ENCODE measurements around the gene SP140.
"Not testable (repeated sequence)": the region's sequence is repeated elsewhere in the genome, so short reads cannot be mapped to it uniquely, and the experiment has no call there.

The SP140 gene

GRCh38 chr2:230308402-230309000 lies 83.0 kb downstream of the SP140 start:
- no peaks in the 10 kb centered on the region for H3K27me3 ChIP-seq (ENCODE audit: control insufficient read depth in 1 of 2, insufficient read depth in 2 of 2, low read length in 2 of 2)
- no peaks in the 10 kb centered on the region for H3K36me3 ChIP-seq (ENCODE audit: control insufficient read depth in 1 of 2, insufficient read depth in 2 of 2, low read length in 2 of 2)
- no peak overlapping the region for H3K9ac ChIP-seq (ENCODE audit: low read depth in 1 of 2, low read length in 2 of 2)

DNA sequence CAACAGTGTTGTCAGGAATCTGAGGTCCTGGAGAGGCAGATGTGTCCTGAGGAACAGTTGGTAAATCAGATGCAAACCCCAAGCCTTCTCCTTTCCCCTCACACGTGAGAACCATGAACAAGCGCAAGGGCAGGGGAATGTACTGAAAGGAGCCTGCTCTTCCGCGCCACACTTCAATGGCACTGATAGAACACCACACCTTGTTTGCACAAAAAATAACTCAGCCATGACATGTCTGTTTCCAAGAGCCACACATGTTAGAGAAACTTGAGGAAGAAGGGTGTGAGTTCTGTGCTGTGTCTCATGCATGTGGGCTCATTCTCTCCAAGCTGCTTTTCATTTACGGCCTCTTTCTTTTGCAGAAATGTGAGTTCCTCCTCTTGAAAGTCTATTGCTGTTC lies 85.3 kb downstream of the SP140 start:
- not testable (repeated sequence) for H3K9ac ChIP-seq (ENCODE audit: low read depth in 1 of 2, low read length in 2 of 2); H3K27me3 ChIP-seq (ENCODE audit: control insufficient read depth in 1 of 2, insufficient read depth in 2 of 2, low read length in 2 of 2); H3K9me3 ChIP-seq (ENCODE audit: control insufficient read depth in 1 of 2, low read length in 2 of 2); H3K27ac ChIP-seq (ENCODE audit: low read depth, low read length); H3K4me3 ChIP-seq (ENCODE audit: low read depth in 1 of 2, low read length in 2 of 2); H3K36me3 ChIP-seq (ENCODE audit: control insufficient read depth in 1 of 2, insufficient read depth in 2 of 2, low read length in 2 of 2); H3K4me1 ChIP-seq (ENCODE audit: control insufficient read depth in 1 of 2, insufficient read depth in 2 of 2, low read length in 2 of 2)

More at GRCh38 chr2:230308402-230309000, 83.0 kb downstream of the SP140 start:
- Histone ChIP-seq H3K9me3 (ENCODE audit: control insufficient read depth in 1 of 2, low read length in 2 of 2) (no peaks in the 10 kb centered on the region), H3K27ac (ENCODE audit: low read depth, low read length) (no peak overlapping the region), H3K4me3 (ENCODE audit: low read depth in 1 of 2, low read length in 2 of 2) (no peak overlapping the region), H3K4me1 (ENCODE audit: control insufficient read depth in 1 of 2, insufficient read depth in 2 of 2, low read length in 2 of 2) (no peaks in the 10 kb centered on the region)

DNA sequence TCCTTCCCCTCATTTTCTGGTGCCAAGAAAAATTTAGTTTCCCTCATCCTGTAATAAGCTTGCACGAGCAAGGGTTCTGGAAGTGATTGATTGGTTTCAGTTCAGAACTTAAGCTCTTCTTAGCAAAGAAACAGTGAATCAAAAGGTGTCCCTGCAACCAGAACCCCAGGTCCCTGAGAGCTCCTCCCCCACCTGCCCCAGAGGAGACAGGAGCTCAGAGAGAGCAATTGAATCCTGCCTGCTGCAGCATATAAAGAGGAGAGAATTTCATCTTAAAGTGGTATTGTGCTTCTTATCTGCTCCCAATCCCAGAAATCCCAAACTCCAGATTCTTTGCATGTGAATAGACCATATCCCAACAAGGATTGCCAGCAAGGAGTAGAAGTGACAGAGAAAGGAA lies 86.1 kb downstream of the SP140 start:
- not testable (repeated sequence) for H3K36me3 ChIP-seq (ENCODE audit: control insufficient read depth in 1 of 2, insufficient read depth in 2 of 2, low read length in 2 of 2); H3K9me3 ChIP-seq (ENCODE audit: control insufficient read depth in 1 of 2, low read length in 2 of 2); H3K4me1 ChIP-seq (ENCODE audit: control insufficient read depth in 1 of 2, insufficient read depth in 2 of 2, low read length in 2 of 2); H3K9ac ChIP-seq (ENCODE audit: low read depth in 1 of 2, low read length in 2 of 2); H3K4me3 ChIP-seq (ENCODE audit: low read depth in 1 of 2, low read length in 2 of 2); H3K27ac ChIP-seq (ENCODE audit: low read depth, low read length); H3K27me3 ChIP-seq (ENCODE audit: control insufficient read depth in 1 of 2, insufficient read depth in 2 of 2, low read length in 2 of 2)

- H3K9me3 ChIP-seq (ENCODE audit: control insufficient read depth in 1 of 2, low read length in 2 of 2) = no peaks in the 10 kb centered on the region
- no peaks in the 10 kb centered on the region for H3K4me1 ChIP-seq (ENCODE audit: control insufficient read depth in 1 of 2, insufficient read depth in 2 of 2, low read length in 2 of 2)
- no peak overlapping the region for H3K27ac ChIP-seq (ENCODE audit: low read depth, low read length)
- no peaks in the 10 kb centered on the region for H3K27me3 ChIP-seq (ENCODE audit: control insufficient read depth in 1 of 2, insufficient read depth in 2 of 2, low read length in 2 of 2)
- no peak overlapping the region for H3K4me3 ChIP-seq (ENCODE audit: low read depth in 1 of 2, low read length in 2 of 2)
- H3K9ac ChIP-seq (ENCODE audit: low read depth in 1 of 2, low read length in 2 of 2) = no peak overlapping the region
- no peaks in the 10 kb centered on the region for H3K36me3 ChIP-seq (ENCODE audit: control insufficient read depth in 1 of 2, insufficient read depth in 2 of 2, low read length in 2 of 2)
These were observed 87.1 kb downstream of the SP140 start for GRCh38 chr2:230312638-230313037.

DNA sequence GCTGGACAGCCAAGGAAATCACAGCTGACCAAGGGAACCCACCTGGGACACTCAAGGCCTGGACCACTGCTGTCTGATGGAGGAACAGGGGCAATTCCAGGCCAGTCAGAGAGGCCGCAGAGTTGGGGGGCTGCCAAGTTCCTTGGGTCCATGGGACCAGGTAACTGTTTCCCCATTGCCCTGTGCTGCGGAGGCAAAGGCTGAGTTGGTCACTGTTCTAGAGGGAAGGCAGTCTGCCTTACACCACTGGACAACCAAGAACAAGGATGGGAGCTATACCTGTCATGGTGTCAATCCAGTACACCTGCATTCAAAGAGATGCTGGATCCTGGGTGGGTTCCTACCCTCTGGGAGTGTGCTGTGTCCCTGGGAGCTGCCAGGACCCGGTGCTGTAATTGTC lies 91.8 kb downstream of the SP140 start:
- no peak overlapping the region for H3K9ac ChIP-seq (ENCODE audit: low read depth in 1 of 2, low read length in 2 of 2)
- H3K9me3 ChIP-seq (ENCODE audit: control insufficient read depth in 1 of 2, low read length in 2 of 2) = no peaks in the 10 kb centered on the region
- no peak overlapping the region for H3K27ac ChIP-seq (ENCODE audit: low read depth, low read length)
- no peaks in the 10 kb centered on the region for H3K36me3 ChIP-seq (ENCODE audit: control insufficient read depth in 1 of 2, insufficient read depth in 2 of 2, low read length in 2 of 2)
- peaks cover 0 to 14% of the 10 kb centered on the region in 2 donors for H3K4me1 ChIP-seq (ENCODE audit: control insufficient read depth in 1 of 2, insufficient read depth in 2 of 2, low read length in 2 of 2)
- H3K4me3 ChIP-seq (ENCODE audit: low read depth in 1 of 2, low read length in 2 of 2) = no peak overlapping the region
- no peaks in the 10 kb centered on the region for H3K27me3 ChIP-seq (ENCODE audit: control insufficient read depth in 1 of 2, insufficient read depth in 2 of 2, low read length in 2 of 2)

- Histone ChIP-seq H3K27ac (ENCODE audit: low read depth, low read length) (no peak overlapping the region), H3K4me1 (ENCODE audit: control insufficient read depth in 1 of 2, insufficient read depth in 2 of 2, low read length in 2 of 2) (peaks cover 0 to 14% of the 10 kb centered on the region in 2 donors), H3K4me3 (ENCODE audit: low read depth in 1 of 2, low read length in 2 of 2) (no peak overlapping the region), H3K36me3 (ENCODE audit: control insufficient read depth in 1 of 2, insufficient read depth in 2 of 2, low read length in 2 of 2) (no peaks in the 10 kb centered on the region), H3K27me3 (ENCODE audit: control insufficient read depth in 1 of 2, insufficient read depth in 2 of 2, low read length in 2 of 2) (no peaks in the 10 kb centered on the region), H3K9ac (ENCODE audit: low read depth in 1 of 2, low read length in 2 of 2) (no peak overlapping the region), H3K9me3 (ENCODE audit: control insufficient read depth in 1 of 2, low read length in 2 of 2) (no peaks in the 10 kb centered on the region)
These were observed 92.9 kb downstream of the SP140 start for GRCh38 chr2:230318190-230319121.

DNA sequence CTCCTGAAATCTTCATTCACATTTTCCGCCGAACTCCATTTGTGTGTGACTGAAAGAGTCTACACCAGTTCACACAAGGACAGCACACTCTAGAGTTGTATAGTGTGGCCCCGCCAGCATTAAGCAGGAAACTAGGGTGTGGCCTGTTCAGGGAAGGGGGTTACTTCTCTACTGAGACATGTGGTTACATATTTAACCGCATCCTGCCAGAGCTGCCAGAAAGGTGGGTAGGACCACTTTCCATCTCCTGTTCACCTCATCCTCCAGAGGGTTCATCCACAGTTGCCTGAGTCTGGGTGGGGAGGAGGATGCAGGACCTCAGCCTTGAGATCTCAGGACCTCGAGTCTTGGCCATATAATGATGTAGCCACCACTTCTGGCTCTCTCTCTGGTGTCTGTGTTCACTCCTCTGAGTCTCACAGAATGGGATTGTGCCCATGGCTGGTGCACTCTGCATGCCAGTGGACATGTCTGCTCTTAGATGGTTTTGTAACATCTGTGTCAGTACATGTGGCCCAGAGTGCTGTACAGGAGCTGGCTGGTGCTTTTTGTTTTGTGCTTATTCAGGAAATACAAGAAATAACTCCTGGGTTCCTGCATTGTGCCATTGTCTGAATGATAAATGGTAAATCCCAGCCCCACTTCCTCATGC lies 93.8 kb downstream of the SP140 start:
- no peak overlapping the region for H3K9ac ChIP-seq (ENCODE audit: low read depth in 1 of 2, low read length in 2 of 2)
- H3K4me3 ChIP-seq (ENCODE audit: low read depth in 1 of 2, low read length in 2 of 2) = no peak overlapping the region
- no peaks in the 10 kb centered on the region for H3K9me3 ChIP-seq (ENCODE audit: control insufficient read depth in 1 of 2, low read length in 2 of 2)
- H3K36me3 ChIP-seq (ENCODE audit: control insufficient read depth in 1 of 2, insufficient read depth in 2 of 2, low read length in 2 of 2) = no peaks in the 10 kb centered on the region
- H3K4me1 ChIP-seq (ENCODE audit: control insufficient read depth in 1 of 2, insufficient read depth in 2 of 2, low read length in 2 of 2) = peaks cover 0 to 14% of the 10 kb centered on the region in 2 donors
- H3K27ac ChIP-seq (ENCODE audit: low read depth, low read length) = no peak overlapping the region
- no peaks in the 10 kb centered on the region for H3K27me3 ChIP-seq (ENCODE audit: control insufficient read depth in 1 of 2, insufficient read depth in 2 of 2, low read length in 2 of 2)

DNA sequence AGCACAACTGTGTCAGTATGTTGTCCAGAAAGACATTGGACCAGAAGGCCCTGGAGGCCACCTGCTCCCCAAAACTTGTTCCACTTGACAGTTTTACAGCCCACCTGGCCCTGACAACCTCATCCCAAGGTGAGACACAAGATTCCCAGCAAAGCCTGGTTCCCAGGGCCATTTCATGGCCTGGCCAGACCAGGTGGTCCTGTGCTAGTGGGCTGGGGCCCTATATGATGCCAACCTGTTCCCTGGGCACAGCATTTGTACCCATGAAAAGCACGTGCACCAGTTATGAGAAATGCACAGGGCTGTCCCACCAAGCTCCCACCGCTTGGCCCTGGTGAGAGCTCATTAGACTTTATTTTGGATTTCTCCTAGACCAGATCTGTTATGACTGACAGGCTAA lies 95.5 kb downstream of the SP140 start:
- no peaks in the 10 kb centered on the region for H3K36me3 ChIP-seq (ENCODE audit: control insufficient read depth in 1 of 2, insufficient read depth in 2 of 2, low read length in 2 of 2)
- H3K4me1 ChIP-seq (ENCODE audit: control insufficient read depth in 1 of 2, insufficient read depth in 2 of 2, low read length in 2 of 2) = peaks cover 0 to 14% of the 10 kb centered on the region in 2 donors
- no peaks in the 10 kb centered on the region for H3K27me3 ChIP-seq (ENCODE audit: control insufficient read depth in 1 of 2, insufficient read depth in 2 of 2, low read length in 2 of 2)
- no peak overlapping the region for H3K4me3 ChIP-seq (ENCODE audit: low read depth in 1 of 2, low read length in 2 of 2)
- no peak overlapping the region for H3K27ac ChIP-seq (ENCODE audit: low read depth, low read length)
- H3K9ac ChIP-seq (ENCODE audit: low read depth in 1 of 2, low read length in 2 of 2) = no peak overlapping the region
- H3K9me3 ChIP-seq (ENCODE audit: control insufficient read depth in 1 of 2, low read length in 2 of 2) = no peaks in the 10 kb centered on the region

GRCh38 chr2:230322561-230323384 lies 97.2 kb downstream of the SP140 start:
- no peak overlapping the region for H3K27ac ChIP-seq (ENCODE audit: low read depth, low read length)
- H3K4me1 ChIP-seq (ENCODE audit: control insufficient read depth in 1 of 2, insufficient read depth in 2 of 2, low read length in 2 of 2) = peaks cover 6 to 20% of the 10 kb centered on the region in 2 donors
- H3K27me3 ChIP-seq (ENCODE audit: control insufficient read depth in 1 of 2, insufficient read depth in 2 of 2, low read length in 2 of 2) = no peaks in the 10 kb centered on the region
- H3K9me3 ChIP-seq (ENCODE audit: control insufficient read depth in 1 of 2, low read length in 2 of 2) = no peaks in the 10 kb centered on the region
- H3K4me3 ChIP-seq (ENCODE audit: low read depth in 1 of 2, low read length in 2 of 2) = no peak overlapping the region
- no peaks in the 10 kb centered on the region for H3K36me3 ChIP-seq (ENCODE audit: control insufficient read depth in 1 of 2, insufficient read depth in 2 of 2, low read length in 2 of 2)
- no peak overlapping the region for H3K9ac ChIP-seq (ENCODE audit: low read depth in 1 of 2, low read length in 2 of 2)

Measured in duodenal mucosa (tissue), 2 donors.